Panc1 (cell line): ENCODE data around the gene OLIG2.

ENCODE experiments used
- CTCF ChIP-seq: fragments of 450-650 bp; IDR thresholded peaks from 2 replicates; pipeline ENCODE4 v1.5.1; 2017; ENCODE audit warnings: mild to moderate bottlenecking
- POLR2AphosphoS5 ChIP-seq: IDR thresholded peaks from 2 replicates; pipeline ENCODE4 v1.6.1; 2012; ENCODE audit warnings: mild to moderate bottlenecking, low read depth, low read length, moderate library complexity
- SIN3A ChIP-seq: IDR thresholded peaks from 2 replicates; pipeline ENCODE4 v1.6.1; 2012; ENCODE audit warnings: low read depth, mild to moderate bottlenecking, low read length, moderate library complexity, borderline replicate concordance; ENCODE audit not compliant: insufficient read depth
- TF ChIP-seq, protein P1 (sequence below), 2 experiments: IDR thresholded peaks; 2 replicates each; pipeline ENCODE4 v1.6.1; 2011 to 2012; ENCODE audit warnings: low read depth in 2 of 2, control low read depth in 1 of 2, low read length in 1 of 2, mild to moderate bottlenecking in 1 of 2, moderate library complexity in 1 of 2; ENCODE audit not compliant: insufficient read depth in 1 of 2

- TF ChIP-seq CTCF (no peak), POLR2AphosphoS5 (no peak), SIN3A (no peak)
- TF ChIP-seq, protein P1, sequence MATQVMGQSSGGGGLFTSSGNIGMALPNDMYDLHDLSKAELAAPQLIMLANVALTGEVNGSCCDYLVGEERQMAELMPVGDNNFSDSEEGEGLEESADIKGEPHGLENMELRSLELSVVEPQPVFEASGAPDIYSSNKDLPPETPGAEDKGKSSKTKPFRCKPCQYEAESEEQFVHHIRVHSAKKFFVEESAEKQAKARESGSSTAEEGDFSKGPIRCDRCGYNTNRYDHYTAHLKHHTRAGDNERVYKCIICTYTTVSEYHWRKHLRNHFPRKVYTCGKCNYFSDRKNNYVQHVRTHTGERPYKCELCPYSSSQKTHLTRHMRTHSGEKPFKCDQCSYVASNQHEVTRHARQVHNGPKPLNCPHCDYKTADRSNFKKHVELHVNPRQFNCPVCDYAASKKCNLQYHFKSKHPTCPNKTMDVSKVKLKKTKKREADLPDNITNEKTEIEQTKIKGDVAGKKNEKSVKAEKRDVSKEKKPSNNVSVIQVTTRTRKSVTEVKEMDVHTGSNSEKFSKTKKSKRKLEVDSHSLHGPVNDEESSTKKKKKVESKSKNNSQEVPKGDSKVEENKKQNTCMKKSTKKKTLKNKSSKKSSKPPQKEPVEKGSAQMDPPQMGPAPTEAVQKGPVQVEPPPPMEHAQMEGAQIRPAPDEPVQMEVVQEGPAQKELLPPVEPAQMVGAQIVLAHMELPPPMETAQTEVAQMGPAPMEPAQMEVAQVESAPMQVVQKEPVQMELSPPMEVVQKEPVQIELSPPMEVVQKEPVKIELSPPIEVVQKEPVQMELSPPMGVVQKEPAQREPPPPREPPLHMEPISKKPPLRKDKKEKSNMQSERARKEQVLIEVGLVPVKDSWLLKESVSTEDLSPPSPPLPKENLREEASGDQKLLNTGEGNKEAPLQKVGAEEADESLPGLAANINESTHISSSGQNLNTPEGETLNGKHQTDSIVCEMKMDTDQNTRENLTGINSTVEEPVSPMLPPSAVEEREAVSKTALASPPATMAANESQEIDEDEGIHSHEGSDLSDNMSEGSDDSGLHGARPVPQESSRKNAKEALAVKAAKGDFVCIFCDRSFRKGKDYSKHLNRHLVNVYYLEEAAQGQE (IDR thresholded peaks at IDR 0.05; ENCODE audit: insufficient read depth in 1 of 2, low read depth in 2 of 2, low read length in 1 of 2) = no peak
Measured at GRCh38 chr21:33018707-33019465, 6.8 kb upstream of the OLIG2 start.
